DND-41 (cell line): ENCODE results near the gene GUCD1.

ENCODE experiments used
- ATAC-seq: fragments of 200-7000 bp; cut with Tn5 transposase; 3 replicates; pipeline ENCODE4 v1.9.1; 2021; ENCODE audit warnings: low read depth; ENCODE audit not compliant: insufficient read depth
- DNase-seq: peaks from one replicate; pipeline ENCODE4 v3.0.0-alpha.2; 2020
- H2AFZ ChIP-seq: 2 replicates; pipeline ENCODE4 v1.6.0; 2012; ENCODE audit warnings: low read depth, low read length
- H3K27ac ChIP-seq: 2 replicates; pipeline ENCODE4 v1.5.1; 2012; ENCODE audit warnings: low read length, inconsistent platforms
- H3K27me3 ChIP-seq: fragments of 200-600 bp; sonication (generic); 2 replicates; pipeline ENCODE4 v1.6.0; 2012; ENCODE audit warnings: low read length, mild to moderate bottlenecking, inconsistent platforms; ENCODE audit not compliant: insufficient read depth, poor library complexity
- H3K36me3 ChIP-seq: 2 replicates; pipeline ENCODE4 v1.5.1; 2012; ENCODE audit warnings: low read length, inconsistent platforms; ENCODE audit not compliant: insufficient read depth
- H3K4me1 ChIP-seq: 2 replicates; pipeline ENCODE4 v1.5.1; 2012; ENCODE audit warnings: mild to moderate bottlenecking, low read length; ENCODE audit not compliant: insufficient read depth
- H3K4me2 ChIP-seq: 2 replicates; pipeline ENCODE4 v1.6.0; 2012; ENCODE audit warnings: mild to moderate bottlenecking, moderate library complexity, low read length, inconsistent platforms; ENCODE audit not compliant: insufficient read depth
- H3K4me3 ChIP-seq, 2 experiments: fragments of 200-600 bp in 1 of 2; shearing (Covaris generic) in 1 of 2; 2 replicates each; pipeline ENCODE4 v1.5.1; 2012 to 2016; ENCODE audit warnings: inconsistent platforms in 2 of 2, low read length in 2 of 2, mild to moderate bottlenecking in 2 of 2, low read depth in 1 of 2, moderate library complexity in 1 of 2
- H3K79me2 ChIP-seq: 2 replicates; pipeline ENCODE4 v1.6.0; 2012; ENCODE audit warnings: low read length, inconsistent platforms; ENCODE audit not compliant: insufficient read depth
- H3K9ac ChIP-seq: 2 replicates; pipeline ENCODE4 v1.6.0; 2012; ENCODE audit warnings: low read depth, mild to moderate bottlenecking, inconsistent platforms, low read length, moderate library complexity
- H3K9me3 ChIP-seq: 2 replicates; pipeline ENCODE4 v1.5.1; 2012; ENCODE audit warnings: low read length, moderate library complexity, mild to moderate bottlenecking, inconsistent platforms; ENCODE audit not compliant: insufficient read depth, severe bottlenecking
- H4K20me1 ChIP-seq: 2 replicates; pipeline ENCODE4 v1.6.0; 2012; ENCODE audit warnings: low read length; ENCODE audit not compliant: insufficient read depth
- CTCF ChIP-seq: IDR thresholded peaks from 2 replicates; pipeline ENCODE4 v1.5.1; 2012; ENCODE audit warnings: borderline replicate concordance, low read length, moderate library complexity, mild to moderate bottlenecking; ENCODE audit not compliant: poor library complexity, severe bottlenecking; ENCODE audit errors: extremely low read depth
- EZH2 ChIP-seq: IDR thresholded peaks from 3 replicates; pipeline ENCODE4 v1.6.1; 2012; ENCODE audit warnings: borderline replicate concordance, low read depth, mild to moderate bottlenecking, moderate library complexity, low read length, inconsistent platforms; ENCODE audit not compliant: severe bottlenecking

GUCD1 gene

GRCh38 chr22:24510637-24511625 lies 44.0 kb downstream of the GUCD1 start:
- Histone ChIP-seq H3K4me1 (no peaks in the 10 kb centered on the region), H3K9ac (no peak overlapping the region), H3K4me2 (no peak overlapping the region), H4K20me1 (no peaks in the 10 kb centered on the region), H3K79me2 (no peaks in the 10 kb centered on the region), H2AFZ (no peak overlapping the region), H3K9me3 (no peaks in the 10 kb centered on the region), H3K4me3 (no peak overlapping the region), H3K27me3 (no peaks in the 10 kb centered on the region), H3K27ac (no peak overlapping the region), H3K36me3 (no peaks in the 10 kb centered on the region)
- no peak for TF ChIP-seq CTCF
- no peak for TF ChIP-seq EZH2
- DNase-seq (no peak), ATAC-seq (no peak)

DNA sequence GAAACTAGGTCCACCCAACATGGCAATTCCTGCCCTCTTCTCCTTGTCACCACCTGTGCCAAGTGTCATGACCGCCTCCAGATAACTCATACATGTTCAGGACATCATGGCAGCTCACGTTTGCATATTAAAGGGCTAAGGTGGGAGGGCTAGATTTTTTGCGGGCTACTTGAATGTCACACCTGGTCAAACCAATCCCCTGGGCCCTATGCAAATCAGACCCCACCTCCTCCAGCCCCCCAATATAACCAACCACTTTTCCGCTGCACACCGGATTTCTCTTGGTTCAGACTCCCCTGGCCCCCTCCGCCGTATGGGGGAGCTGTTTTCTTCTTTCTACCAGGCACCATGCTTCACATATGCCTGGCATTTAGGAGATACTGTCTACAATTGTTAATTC lies 47.2 kb downstream of the GUCD1 start:
- Histone ChIP-seq H3K27me3 (no peaks in the 10 kb centered on the region), H3K36me3 (no peaks in the 10 kb centered on the region), H2AFZ (no peak overlapping the region), H4K20me1 (no peaks in the 10 kb centered on the region), H3K4me2 (no peak overlapping the region), H3K9ac (no peak overlapping the region), H3K79me2 (no peaks in the 10 kb centered on the region), H3K9me3 (no peaks in the 10 kb centered on the region), H3K4me3 (no peak overlapping the region), H3K4me1 (peaks cover 4% of the 10 kb centered on the region; the same call in 1 of the 2 replicates), H3K27ac (no peak overlapping the region)
- no peak for DNase-seq
- no peak for ATAC-seq
- no peak for TF ChIP-seq CTCF
- TF ChIP-seq EZH2, result no peak

- H3K9ac ChIP-seq, result no peak overlapping the region
- H2AFZ ChIP-seq, result no peak overlapping the region
- DNase-seq, result no peak
- peaks cover 4% of the 10 kb centered on the region; the same call in 1 of the 2 replicates for H3K4me1 ChIP-seq
- no peak for ATAC-seq
- no peak for TF ChIP-seq CTCF
- TF ChIP-seq EZH2, result no peak
- H3K9me3 ChIP-seq, result no peaks in the 10 kb centered on the region
- H3K4me2 ChIP-seq, result no peak overlapping the region
- no peak overlapping the region for H3K27ac ChIP-seq
- H3K4me3 ChIP-seq, result no peak overlapping the region
- no peaks in the 10 kb centered on the region for H4K20me1 ChIP-seq
- no peaks in the 10 kb centered on the region for H3K79me2 ChIP-seq
- no peaks in the 10 kb centered on the region for H3K27me3 ChIP-seq
- no peaks in the 10 kb centered on the region for H3K36me3 ChIP-seq
Observed at GRCh38 chr22:24506802-24507438, 48.0 kb downstream of the GUCD1 start.
